IMR-90 (cell line): ENCODE measurements around the gene LAMA3. TPM values are rescaled to one million over a fixed set of nuclear protein-coding genes. Genes with fewer than 3 reads are reported as not detected.

Experiments used
- ATAC-seq: fragments of 200-7000 bp; cut with Tn5 transposase; 2 replicates; pipeline ENCODE4 v1.9.1; 2020; ENCODE audit warnings: low read depth, mild to moderate bottlenecking, moderate library complexity
- BruUV-seq: library from RNA; stranded (reverse); fragments of 400-500 nt; replicated peaks from 2 replicates; lab custom pipeline; 2021; lab: Mats Ljungman, UMichigan
- CTCF ChIA-PET: fragments of 300-600 bp; formaldehyde crosslinking; extraction: SDS; loops from one replicate; lab custom pipeline; 2021; ENCODE audit warnings: antibody characterized with exemption; lab: Yijun Ruan, JAX
- POLR2A ChIA-PET: fragments of 300-600 bp; sonication (Branson Sonifier 250); formaldehyde crosslinking; loops from one replicate; lab custom pipeline; 2022; ENCODE audit warnings: antibody characterized with exemption; ENCODE audit not compliant: unreplicated experiment; lab: Charles Lee
- DNase-seq: peaks from one replicate; pipeline ENCODE4 v3.0.0; 2013
- H2AFZ ChIP-seq: replicated peaks from 2 replicates; pipeline ENCODE3; 2013; ENCODE audit warnings: low read length, mild to moderate bottlenecking; ENCODE audit not compliant: poor library complexity
- H2AK5ac ChIP-seq: 2 replicates; pipeline ENCODE4 v1.6.1; 2013; ENCODE audit warnings: low read depth, low read length, inconsistent platforms
- H2AK9ac ChIP-seq: replicated peaks from 2 replicates; pipeline ENCODE3; 2013; ENCODE audit warnings: mild to moderate bottlenecking, low read depth, low read length, moderate library complexity; ENCODE audit not compliant: poor library complexity
- H2BK120ac ChIP-seq: 2 replicates; pipeline ENCODE4 v1.6.1; 2013; ENCODE audit warnings: low read depth, low read length, inconsistent platforms
- H2BK15ac ChIP-seq: 3 replicates; pipeline ENCODE4 v1.6.1; 2013; ENCODE audit warnings: low read depth, low read length, inconsistent platforms
- H2BK20ac ChIP-seq: 2 replicates; pipeline ENCODE4 v1.6.1; 2013; ENCODE audit warnings: low read depth, mild to moderate bottlenecking, inconsistent platforms, low read length, moderate library complexity
- H2BK5ac ChIP-seq: 2 replicates; pipeline ENCODE4 v1.6.1; 2013; ENCODE audit warnings: mild to moderate bottlenecking, low read depth, low read length, inconsistent platforms; ENCODE audit not compliant: poor library complexity, severe bottlenecking
- H3K14ac ChIP-seq: replicated peaks from 2 replicates; pipeline ENCODE4 v1.6.1; 2013; ENCODE audit warnings: low read depth, low read length, inconsistent platforms
- H3K18ac ChIP-seq: 2 replicates; pipeline ENCODE4 v1.6.1; 2013; ENCODE audit warnings: low read depth, low read length, control low read depth
- H3K23ac ChIP-seq: 2 replicates; pipeline ENCODE4 v1.6.1; 2013; ENCODE audit warnings: low read depth, low read length, inconsistent platforms
- H3K27ac ChIP-seq: 2 replicates; pipeline ENCODE4 v1.5.1; 2013; ENCODE audit warnings: mild to moderate bottlenecking, control low read depth, low read length; ENCODE audit not compliant: insufficient read depth
- H3K27me3 ChIP-seq: 2 replicates; pipeline ENCODE4 v1.6.1; 2013; ENCODE audit warnings: low read length; ENCODE audit not compliant: control insufficient read depth, insufficient read depth
- H3K36me3 ChIP-seq: 2 replicates; pipeline ENCODE4 v1.6.1; 2013; ENCODE audit warnings: low read length, mixed read lengths; ENCODE audit not compliant: control insufficient read depth, insufficient read depth
- H3K4ac ChIP-seq: 2 replicates; pipeline ENCODE4 v1.6.1; 2013; ENCODE audit warnings: low read depth, low read length, inconsistent platforms
- H3K4me1 ChIP-seq: 2 replicates; pipeline ENCODE4 v1.6.1; 2013; ENCODE audit warnings: low read length, mixed read lengths; ENCODE audit not compliant: control insufficient read depth, insufficient read depth
- H3K4me2 ChIP-seq: 2 replicates; pipeline ENCODE4 v1.6.1; 2013; ENCODE audit warnings: low read depth, mild to moderate bottlenecking, control low read depth, low read length, moderate library complexity
- H3K4me3 ChIP-seq: 2 replicates; pipeline ENCODE4 v1.5.1; 2013; ENCODE audit warnings: low read depth, mild to moderate bottlenecking, control low read depth, low read length, moderate library complexity; ENCODE audit not compliant: insufficient read depth
- H3K56ac ChIP-seq: 2 replicates; pipeline ENCODE4 v1.6.1; 2013; ENCODE audit warnings: low read length, inconsistent platforms; ENCODE audit not compliant: insufficient read depth; ENCODE audit errors: extremely low read depth
- H3K79me1 ChIP-seq, 2 experiments: 2 replicates each; pipeline ENCODE4 v1.6.1; 2013; ENCODE audit warnings: low read length in 2 of 2, inconsistent platforms in 1 of 2, low read depth in 1 of 2
- H3K9ac ChIP-seq: 2 replicates; pipeline ENCODE4 v1.6.1; 2013; ENCODE audit warnings: low read depth, low read length, control low read depth
- H3K9me1 ChIP-seq: 2 replicates; pipeline ENCODE4 v1.6.1; 2013; ENCODE audit warnings: low read length, inconsistent platforms; ENCODE audit not compliant: insufficient read depth
- H3K9me3 ChIP-seq: 2 replicates; pipeline ENCODE4 v1.6.1; 2013; ENCODE audit warnings: low read length; ENCODE audit not compliant: control insufficient read depth, insufficient read depth
- H4K20me1 ChIP-seq: 2 replicates; pipeline ENCODE4 v1.6.1; 2013; ENCODE audit warnings: low read length, inconsistent platforms; ENCODE audit not compliant: insufficient read depth
- H4K5ac ChIP-seq: 2 replicates; pipeline ENCODE4 v1.6.1; 2013; ENCODE audit warnings: mild to moderate bottlenecking, low read depth, low read length, control low read depth
- H4K8ac ChIP-seq, 2 experiments: 2 replicates each; pipeline ENCODE4 v1.6.1; 2013; ENCODE audit warnings: low read depth in 2 of 2, low read length in 2 of 2, control low read depth in 1 of 2, inconsistent platforms in 1 of 2
- H4K91ac ChIP-seq: 2 replicates; pipeline ENCODE4 v1.6.1; 2013; ENCODE audit warnings: low read depth, low read length, inconsistent platforms; ENCODE audit not compliant: insufficient read depth
- FOS ChIP-seq: fragments of 150-350 bp; IDR thresholded peaks from 2 replicates; pipeline ENCODE4 v1.6.1; 2016; ENCODE audit warnings: low read depth, low read length
- MAFK ChIP-seq: IDR thresholded peaks from 2 replicates; pipeline ENCODE4 v1.6.1; 2012; ENCODE audit warnings: low read depth, low read length, improper control_type of control experiment
- MAZ ChIP-seq: IDR thresholded peaks from 2 replicates; pipeline ENCODE4 v1.6.1; 2012; ENCODE audit warnings: low read depth, mild to moderate bottlenecking, low read length, improper control_type of control experiment, moderate library complexity, borderline replicate concordance
- RCOR1 ChIP-seq: IDR thresholded peaks from 2 replicates; pipeline ENCODE4 v1.6.1; 2012; ENCODE audit warnings: mild to moderate bottlenecking, low read length, improper control_type of control experiment; ENCODE audit not compliant: insufficient replicate concordance
- SMC3 ChIP-seq: fragments of 150-350 bp; IDR thresholded peaks from 2 replicates; pipeline ENCODE4 v1.6.1; 2016; ENCODE audit warnings: low read depth, mild to moderate bottlenecking, antibody characterized with exemption, low read length, moderate library complexity
- WGBS, 2 experiments: methylation state at CpG; one replicate each; pipeline versions ENCODE4 v1.1.5 to v1.1.7; 2013; ENCODE audit warnings: missing lambda C conversion rate in 2 of 2; ENCODE audit not compliant: insufficient read length in 1 of 2; ENCODE audit errors: extremely low coverage in 2 of 2; 5-methylcytosine and 5-hydroxymethylcytosine counted together
- dilution Hi-C: fragments of 300-500 bp; cut with HindIII; formaldehyde crosslinking; loops from one replicate; pipeline ENCODE4 v1.14.3; 2018; ENCODE audit warnings: low sequenced_read_pairs; ENCODE audit not compliant: unreplicated experiment
- in situ Hi-C: fragments of 300-500 bp; cut with MboI; formaldehyde crosslinking; loops from 3 replicates; pipeline ENCODE4 v1.14.3; 2019; ENCODE audit warnings: low sequenced_read_pairs, inconsistent platforms, mixed read lengths
- intact Hi-C: fragments of 100-400 bp; cut with micrococcal nuclease; formaldehyde crosslinking; loops from 2 replicates; pipeline ENCODE4 v1.10.0; 2022
- polyA plus RNA-seq, 3 experiments: library from polyadenylated mRNA; depleted of rRNA; stranded (reverse); fragments of >200 nt; gene quantifications; 2 replicates each; pipeline ENCODE4 v1.2.3, GENCODE V29; 2012; ENCODE audit warnings: low replicate concordance in 1 of 3
- total RNA-seq: library from RNA; depleted of rRNA; stranded (reverse); fragments of >200 nt; gene quantifications from 2 replicates; pipeline ENCODE4 v1.2.3, GENCODE V29; 2012
- TF ChIP-seq, protein P1 (sequence below): fragments of 150-350 bp; IDR thresholded peaks from 2 replicates; pipeline ENCODE4 v1.6.1; 2016; ENCODE audit warnings: low read depth, mild to moderate bottlenecking, low read length, moderate library complexity, borderline replicate concordance
- TF ChIP-seq, protein P2 (sequence below): fragments of 150-350 bp; IDR thresholded peaks from 2 replicates; pipeline ENCODE4 v1.6.1; 2017; ENCODE audit warnings: mild to moderate bottlenecking, antibody characterized with exemption, low read length, low read depth

Gene LAMA3
- total and polyA plus RNA-seq, 2 of the 4 experiments (the other 2 are of a cell fraction) = 0.18 to 0.19 TPM

GRCh38 chr18:23932385-23933067 is 243.3 kb downstream of the LAMA3 start:
- no TSS peak for BruUV-seq
- no peak overlapping the region for H3K4me2 ChIP-seq

More at GRCh38 chr18:23932385-23933067, 243.3 kb downstream of the LAMA3 start:
- H4K5ac ChIP-seq = no peak overlapping the region
- no peak overlapping the region; the same call in 1 of the 2 replicates for H4K91ac ChIP-seq
- TF ChIP-seq MAFK (no peak), MAZ (no peak), SMC3 (no peak), RCOR1 (no peak), FOS (no peak)
- TF ChIP-seq, protein P1, sequence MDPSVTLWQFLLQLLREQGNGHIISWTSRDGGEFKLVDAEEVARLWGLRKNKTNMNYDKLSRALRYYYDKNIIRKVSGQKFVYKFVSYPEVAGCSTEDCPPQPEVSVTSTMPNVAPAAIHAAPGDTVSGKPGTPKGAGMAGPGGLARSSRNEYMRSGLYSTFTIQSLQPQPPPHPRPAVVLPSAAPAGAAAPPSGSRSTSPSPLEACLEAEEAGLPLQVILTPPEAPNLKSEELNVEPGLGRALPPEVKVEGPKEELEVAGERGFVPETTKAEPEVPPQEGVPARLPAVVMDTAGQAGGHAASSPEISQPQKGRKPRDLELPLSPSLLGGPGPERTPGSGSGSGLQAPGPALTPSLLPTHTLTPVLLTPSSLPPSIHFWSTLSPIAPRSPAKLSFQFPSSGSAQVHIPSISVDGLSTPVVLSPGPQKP = no peak
- TF ChIP-seq, protein P2, sequence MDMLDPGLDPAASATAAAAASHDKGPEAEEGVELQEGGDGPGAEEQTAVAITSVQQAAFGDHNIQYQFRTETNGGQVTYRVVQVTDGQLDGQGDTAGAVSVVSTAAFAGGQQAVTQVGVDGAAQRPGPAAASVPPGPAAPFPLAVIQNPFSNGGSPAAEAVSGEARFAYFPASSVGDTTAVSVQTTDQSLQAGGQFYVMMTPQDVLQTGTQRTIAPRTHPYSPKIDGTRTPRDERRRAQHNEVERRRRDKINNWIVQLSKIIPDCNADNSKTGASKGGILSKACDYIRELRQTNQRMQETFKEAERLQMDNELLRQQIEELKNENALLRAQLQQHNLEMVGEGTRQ = no peak
- H3K4me3 ChIP-seq = no peak overlapping the region
- no peak overlapping the region for H2BK120ac ChIP-seq
- no peaks in the 10 kb centered on the region for H3K9me1 ChIP-seq
- ChIA-PET POLR2A (no interaction called here), CTCF (interaction anchor here (0.7 kb wide), 1 partner anchor 94 kb away, joined by 3 read pairs; no protein-coding TSS in a partner anchor)
- DNase-seq (no peak), ATAC-seq (no peak)
- H3K79me1 ChIP-seq = no peaks in the 10 kb centered on the region
- H3K4me1 ChIP-seq = peaks cover 7% of the 10 kb centered on the region
- no peak overlapping the region for H3K23ac ChIP-seq
- intact Hi-C loops = no loop called here
- no peak overlapping the region for H3K9ac ChIP-seq
- H3K27me3 ChIP-seq = no peaks in the 10 kb centered on the region; the same call in 1 of the 2 replicates
- no peaks in the 10 kb centered on the region for H3K36me3 ChIP-seq
- no peaks in the 10 kb centered on the region for H4K20me1 ChIP-seq
- no peak overlapping the region for H3K18ac ChIP-seq
- no peak overlapping the region for H2AFZ ChIP-seq
- no peak overlapping the region for H2AK9ac ChIP-seq
- dilution Hi-C loops = no loop called here
- no peak overlapping the region for H3K27ac ChIP-seq
- no peak overlapping the region for H2BK20ac ChIP-seq
- no peak overlapping the region for H4K8ac ChIP-seq
- WGBS, 2 experiments = 100% methylated on average over 2 of the region's 8 CpGs; no CpG with 5 or more reads in 1 of the 2 experiments
- H2BK15ac ChIP-seq = no peak overlapping the region
- in situ Hi-C loops = no loop called here
- H3K4ac ChIP-seq = no peak overlapping the region
- no peaks in the 10 kb centered on the region for H3K9me3 ChIP-seq
- H3K14ac ChIP-seq = no peak overlapping the region
- H2BK5ac ChIP-seq = no peak overlapping the region
- no peak overlapping the region for H2AK5ac ChIP-seq
- no peak overlapping the region for H3K56ac ChIP-seq
